Brain pericyte (primary cell): ENCODE data around the gene ZNF296.

Source experiments
- DNase-seq: peaks from one replicate; pipeline ENCODE4 v3.0.0-alpha.2; 2012; ENCODE audit warnings: low read depth, low spot score

Gene ZNF296

DNA sequence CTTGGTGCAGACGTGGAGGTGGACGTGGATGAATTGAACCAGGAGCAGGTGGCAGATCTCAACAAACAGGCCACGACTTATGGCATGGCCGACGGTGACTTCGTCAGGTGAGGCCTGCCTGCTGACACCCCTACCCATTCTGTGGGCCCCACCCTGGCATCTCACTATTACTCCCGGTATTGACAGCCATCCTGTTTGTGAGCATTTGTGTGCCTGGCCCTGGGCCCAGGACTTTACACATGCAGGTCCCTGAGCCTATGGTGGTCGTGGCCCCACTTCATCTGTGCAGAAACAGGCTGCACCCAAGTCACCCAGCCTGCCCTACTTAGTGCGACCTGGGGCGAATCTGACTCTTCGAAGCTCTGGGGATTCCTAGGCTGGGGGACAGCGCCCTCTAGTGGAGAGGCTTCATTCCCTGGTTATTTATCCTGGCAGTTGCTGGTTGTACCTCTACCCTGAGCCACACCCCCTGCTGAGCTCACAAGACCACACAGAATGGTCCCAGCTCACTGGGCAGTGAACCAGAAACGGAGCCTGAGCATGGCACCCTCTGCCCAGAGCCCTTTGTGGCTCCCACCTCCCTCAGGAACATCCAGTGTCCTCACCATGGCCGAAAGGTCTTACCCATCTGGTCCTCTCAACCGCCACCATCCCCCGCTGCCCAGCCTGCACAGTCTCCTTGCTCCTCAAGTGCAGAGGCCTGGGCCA, 16.9 kb downstream of the ZNF296 start:
- DNase-seq: peak; percentile 41

DNA sequence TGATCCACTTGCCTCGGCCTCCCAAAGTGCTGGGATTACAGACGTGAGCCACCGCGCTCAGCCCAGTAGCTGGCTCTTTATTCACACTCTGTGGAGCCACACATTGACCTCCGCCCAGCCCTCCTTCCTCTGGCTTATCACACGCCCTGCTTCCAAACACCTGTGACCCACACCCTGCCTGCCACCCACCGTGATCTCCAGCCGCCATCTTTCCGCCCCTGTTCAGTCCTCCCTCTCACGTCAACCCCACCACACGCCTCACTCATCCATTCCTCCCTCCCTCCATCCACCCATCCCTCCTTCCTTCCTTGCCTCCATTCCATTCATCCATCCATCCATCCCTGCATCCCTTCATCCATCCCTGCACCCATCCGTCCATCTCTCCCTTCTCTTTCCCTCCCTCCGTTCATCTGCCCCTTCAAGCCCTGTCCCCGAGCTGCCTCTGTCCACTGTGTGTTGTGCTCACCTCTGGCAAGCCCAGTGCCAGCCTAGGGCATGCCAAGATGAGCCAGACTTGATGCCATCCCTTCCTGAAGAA, 17.6 kb downstream of the ZNF296 start:
- DNase-seq: no peak

DNA sequence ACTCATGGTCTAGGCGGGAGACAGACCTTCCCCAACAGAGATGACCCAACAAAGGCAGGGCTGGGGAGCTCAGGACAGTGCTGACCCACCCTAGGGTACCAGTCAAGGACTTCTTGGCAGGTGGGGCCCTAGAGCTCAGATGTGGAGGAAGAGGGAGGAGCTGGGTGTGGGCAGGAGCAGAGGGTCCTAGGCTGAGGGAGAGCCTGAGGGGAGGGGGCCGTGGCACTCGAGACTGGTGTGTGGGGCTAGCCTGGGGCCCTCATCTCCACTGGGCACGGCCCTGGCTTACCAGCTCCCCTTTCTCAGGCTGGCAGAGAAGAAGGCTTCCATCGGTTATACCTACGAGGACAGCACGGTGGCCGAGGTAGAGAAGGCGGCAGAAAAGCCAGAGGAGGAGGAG, 18.8 kb downstream of the ZNF296 start:
- DNase-seq: no peak

DNA sequence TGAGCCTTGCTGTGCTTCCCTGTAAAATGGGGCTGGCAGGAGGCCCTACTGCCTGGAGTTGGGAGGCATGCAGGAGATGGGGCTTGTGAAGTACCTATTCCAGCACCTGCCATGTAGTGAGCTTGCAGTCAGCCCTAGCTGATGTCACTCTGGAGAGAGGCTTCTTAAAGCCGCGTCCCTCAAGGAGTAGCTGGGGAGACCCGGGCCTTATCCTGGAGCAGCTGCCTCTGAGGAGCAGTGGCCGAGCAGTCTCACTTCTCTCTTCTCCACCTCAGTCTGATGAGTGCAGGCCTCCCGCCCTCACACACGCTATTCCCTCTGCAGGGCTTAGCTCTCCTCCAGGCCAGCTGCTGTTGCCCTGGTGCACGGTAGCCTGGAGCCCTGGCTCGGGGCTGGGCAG, 19.4 kb downstream of the ZNF296 start:
- DNase-seq: no peak

DNA sequence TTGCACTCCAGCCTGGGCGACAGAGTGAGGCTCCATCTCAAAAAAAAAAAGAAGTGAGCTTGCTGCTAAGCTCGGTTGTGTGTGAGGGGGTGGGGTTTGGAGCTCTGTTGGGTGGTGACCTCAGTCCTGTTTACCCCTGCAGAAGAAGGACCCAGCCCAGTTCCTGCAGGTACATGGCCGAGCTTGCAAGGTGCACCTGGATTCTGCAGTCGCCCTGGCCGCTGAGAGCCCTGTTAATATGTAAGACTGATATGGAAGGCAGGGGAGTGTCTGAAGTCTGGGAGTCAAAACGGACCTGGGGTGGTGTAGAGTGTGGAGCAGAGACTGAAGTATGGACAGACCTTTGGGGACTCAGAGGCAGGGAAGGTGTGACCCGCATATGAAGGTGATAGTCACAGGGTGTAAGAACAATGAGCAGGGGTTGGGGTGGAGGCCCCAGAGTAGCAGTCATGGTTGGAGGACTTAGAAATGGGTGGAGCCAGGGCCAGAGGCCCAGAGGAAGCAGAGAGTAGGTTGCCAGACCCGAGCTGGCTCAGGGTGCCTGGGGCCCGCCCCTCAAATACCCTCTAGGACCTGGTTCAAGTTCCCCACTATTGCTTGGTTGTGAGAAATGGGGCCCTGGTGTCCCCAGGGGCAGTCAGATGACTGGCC, 24.2 kb downstream of the ZNF296 start:
- DNase-seq: no peak

DNA sequence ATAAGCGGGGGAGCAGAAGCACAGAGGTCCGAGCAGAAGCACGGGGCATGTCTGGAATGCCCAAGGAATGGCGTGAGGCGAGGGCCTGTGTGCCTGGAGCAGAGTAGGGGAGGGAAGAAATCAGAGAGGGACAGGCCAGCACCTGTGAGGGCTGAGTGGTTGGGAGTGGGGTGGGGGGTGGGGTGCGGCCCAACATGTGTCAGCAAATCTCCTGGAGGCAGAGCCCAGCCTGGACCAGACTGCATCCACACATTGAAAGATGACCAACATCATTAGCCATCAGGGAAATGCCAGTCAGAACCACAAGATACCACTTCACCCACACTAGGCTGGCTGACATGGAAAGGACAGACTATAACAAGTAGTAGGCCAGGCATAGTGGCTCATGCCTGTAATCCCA, 26.2 kb downstream of the ZNF296 start:
- DNase-seq: no peak

DNA sequence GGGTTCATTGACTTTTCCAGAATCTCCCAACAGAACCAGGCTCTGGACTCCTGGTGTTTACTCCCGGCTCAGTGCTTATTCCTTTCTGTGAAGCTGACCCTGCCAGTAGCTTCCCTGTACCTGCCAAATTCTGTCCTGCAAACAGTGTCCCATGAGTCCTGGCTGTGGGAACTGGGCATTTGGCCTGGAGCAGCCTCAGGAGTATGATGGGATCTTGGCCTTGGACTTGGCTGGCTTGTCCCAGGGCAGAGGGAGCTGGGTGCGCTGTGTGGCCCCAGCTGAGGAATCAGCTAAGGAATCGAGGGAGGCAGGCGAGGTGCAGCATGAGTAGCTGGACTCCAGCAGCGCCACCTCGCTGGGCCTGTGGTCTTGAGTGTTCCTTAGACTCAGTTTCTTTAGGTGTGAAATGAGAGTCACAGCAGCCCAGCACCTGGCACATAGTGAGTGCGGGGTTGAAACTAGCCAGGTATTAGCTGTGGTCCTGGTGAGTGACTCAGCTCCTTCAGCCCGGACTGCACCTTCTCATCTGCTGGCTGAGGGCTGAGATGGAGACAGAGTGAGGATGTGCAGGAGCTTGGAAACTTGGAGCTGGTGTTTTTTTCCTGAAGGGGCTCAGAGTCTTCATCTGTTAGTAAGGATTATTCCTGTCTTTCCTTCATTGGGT, 27.1 kb downstream of the ZNF296 start:
- DNase-seq: no peak

DNA sequence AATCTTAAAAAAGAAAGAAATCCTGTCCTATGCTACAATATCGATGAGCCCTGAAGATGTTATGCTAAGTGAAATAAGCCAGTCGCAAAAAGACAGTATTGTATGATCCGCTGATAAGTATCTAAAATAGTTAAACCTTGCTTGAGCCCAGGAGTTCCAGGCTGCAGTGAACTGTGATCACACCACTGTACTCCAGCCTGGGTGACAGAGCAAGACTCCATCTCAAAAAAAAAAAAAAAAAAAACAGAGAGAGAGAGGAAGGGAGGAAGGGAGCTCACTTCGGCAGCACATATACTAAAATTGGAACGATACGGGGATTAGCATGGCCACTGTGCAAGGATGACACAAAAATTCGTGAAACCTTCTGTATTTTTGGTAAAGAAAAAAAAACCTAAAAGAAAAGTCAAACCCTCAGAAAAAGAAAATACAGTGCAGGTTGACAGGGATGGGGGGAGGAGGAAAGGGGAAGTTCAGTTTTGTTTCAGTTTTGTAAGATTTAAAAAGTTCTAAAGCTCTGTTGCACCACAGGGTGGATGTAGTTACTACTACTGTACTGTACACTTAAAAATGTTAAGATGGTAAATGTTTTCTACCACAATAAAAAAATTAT, 29.0 kb downstream of the ZNF296 start:
- no peak for DNase-seq

DNA sequence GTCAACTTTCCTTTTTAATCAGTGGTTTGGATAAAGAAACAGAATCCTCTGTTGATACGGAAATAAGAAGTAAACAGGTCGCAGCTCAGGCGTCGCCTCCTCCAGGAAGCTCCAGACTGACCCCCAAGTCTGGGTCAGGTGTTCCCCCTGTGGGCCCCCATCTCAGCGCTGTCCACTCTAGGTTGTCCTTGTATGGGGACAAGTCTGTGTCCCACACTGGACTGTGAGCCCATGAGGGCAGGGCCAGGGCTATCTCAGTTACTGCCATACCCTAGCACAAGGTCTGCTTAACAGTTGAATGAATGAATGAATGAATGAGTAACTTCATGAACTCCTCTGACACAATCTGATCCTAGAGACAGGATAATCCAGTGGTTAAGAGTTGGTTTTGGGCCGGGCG, 29.9 kb downstream of the ZNF296 start:
- DNase-seq: no peak

DNA sequence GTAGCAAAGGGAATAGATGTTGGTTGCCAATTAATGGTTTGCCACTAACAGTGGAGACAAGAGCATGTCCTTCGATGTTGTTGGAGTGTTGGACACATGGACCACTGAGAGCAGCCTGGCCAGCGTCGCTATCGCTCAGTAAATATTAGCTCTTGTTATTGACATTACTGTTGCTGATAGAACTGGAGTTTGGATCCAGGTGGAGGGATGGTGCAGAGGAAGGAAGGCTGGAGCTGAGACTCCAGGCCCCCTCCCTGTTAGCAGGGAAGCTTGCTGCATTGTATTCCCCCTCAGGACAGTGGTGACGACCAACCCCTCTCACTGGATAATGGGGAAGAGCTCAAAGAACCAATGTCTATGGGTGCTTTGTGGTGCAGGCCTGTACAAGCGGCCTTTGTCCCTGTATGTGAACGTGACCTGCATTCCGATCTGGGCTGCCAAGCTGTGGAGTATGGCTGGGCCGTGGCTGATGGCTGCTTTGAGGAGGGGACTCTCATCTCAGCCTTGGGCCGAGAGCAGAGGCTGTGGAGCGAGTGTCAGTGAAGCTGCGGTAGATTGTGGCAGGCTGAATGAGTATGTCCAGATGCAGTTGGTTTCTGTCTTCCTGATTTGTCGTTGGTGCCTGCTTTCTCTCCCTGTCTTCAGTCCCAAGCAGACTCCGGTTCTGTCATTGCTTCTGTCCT, 30.5 kb downstream of the ZNF296 start:
- DNase-seq: no peak

DNA sequence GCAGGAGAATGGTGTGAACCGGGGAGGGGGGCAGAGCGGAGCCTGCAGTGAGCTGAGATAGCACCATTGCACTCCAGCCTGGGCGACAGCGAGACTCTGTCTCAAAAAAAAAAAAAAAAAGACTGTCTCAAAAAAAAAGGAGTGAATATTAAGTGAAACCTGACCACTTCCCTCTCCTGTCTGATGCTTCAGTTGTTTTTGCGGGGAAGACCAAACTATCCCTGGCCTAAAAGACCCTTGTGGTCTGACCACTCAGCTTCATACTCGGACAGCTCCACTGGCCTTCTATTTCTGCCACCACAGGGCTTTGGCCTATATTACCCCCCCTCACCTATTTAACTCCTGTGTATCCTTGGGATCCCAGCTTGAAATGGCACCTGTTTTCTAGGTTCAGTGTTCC, 35.2 kb downstream of the ZNF296 start:
- no peak for DNase-seq

DNA sequence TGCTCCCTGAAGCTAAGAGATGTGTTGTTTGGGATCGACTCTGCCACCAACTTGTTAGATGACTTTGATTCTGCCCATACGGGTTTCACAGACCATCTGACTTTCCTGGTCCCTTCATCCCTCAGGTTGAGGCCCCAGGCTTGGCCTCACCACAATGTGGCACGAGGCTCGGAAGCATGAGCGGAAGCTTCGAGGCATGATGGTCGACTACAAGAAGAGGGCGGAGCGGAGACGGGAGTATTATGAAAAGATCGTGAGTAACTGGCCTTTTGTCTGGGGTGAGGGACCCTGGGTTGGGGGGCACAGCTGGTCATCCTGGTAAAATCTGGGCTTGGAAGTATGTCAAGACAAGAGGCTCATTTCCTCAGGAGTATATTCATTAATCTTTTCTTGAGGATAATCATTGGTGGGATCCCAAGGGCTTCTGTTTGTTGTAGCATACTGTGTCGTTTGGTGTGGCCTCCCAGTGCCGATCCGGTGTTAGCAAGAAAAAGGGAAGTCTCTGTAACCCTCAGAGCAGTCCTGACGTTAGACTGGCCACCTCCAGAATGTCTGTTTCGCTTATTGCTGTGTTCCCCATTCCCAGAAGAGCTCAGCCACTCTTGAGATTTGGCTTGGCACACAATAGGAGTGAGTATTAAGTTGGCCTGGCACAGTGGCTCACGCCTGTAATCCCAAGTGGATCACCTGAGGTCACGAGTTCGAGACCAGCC, 36.1 kb downstream of the ZNF296 start:
- no peak for DNase-seq

DNA sequence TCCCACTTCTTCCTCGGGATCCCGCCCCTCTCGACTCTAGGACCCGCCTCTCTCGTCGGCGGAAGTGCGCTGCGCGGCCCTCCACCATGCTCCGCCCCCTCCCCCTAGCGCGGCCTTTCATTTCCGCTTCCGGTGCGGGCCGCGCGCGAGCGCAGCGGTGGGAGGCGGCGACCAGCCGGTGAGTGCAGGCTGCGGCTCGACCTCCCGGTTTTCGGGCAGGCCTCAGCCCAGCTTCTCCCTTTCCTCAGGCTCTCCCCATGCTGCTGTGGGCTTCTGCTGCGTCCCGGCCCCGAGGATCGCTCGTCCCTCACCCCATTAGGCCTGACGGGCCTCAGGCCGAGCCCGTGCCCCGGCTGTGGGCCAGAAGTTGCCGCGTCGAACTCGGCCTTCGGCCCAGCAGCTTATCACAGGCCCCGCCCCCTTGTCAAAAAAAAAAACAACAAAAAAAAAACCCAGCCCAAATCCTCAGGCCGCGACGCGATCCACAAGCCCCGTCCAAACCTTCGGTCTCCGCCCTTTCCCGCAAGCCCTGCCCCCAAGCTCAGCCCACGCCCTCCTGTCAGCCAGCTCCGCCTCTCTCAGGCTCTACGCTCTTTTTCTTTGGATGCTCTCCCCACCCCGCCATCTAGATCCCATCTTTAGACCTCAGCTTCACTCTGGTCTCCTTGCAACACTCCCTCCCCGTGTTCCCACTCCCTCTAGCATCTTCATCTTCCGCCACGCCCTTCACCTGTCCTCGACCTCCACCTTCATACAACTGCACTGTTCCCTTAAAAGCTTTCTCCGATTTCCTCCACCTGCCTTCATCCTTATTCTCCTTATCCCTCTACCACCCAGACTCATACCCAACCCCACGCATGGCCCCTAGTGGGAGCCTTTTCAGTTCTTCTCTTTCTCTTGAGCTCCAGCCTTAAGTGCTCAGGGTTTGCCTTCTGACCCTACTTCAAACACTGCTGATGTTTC, 37.1 kb downstream of the ZNF296 start, which contains the start of gene CLASRP:
TSS of gene CLASRP (plus strand) at position 115 of the 963 bp plus-strand sequence. CDS start 1,168 bp downstream, outside the sequence.
- DNase-seq: peak; percentile 55

DNA sequence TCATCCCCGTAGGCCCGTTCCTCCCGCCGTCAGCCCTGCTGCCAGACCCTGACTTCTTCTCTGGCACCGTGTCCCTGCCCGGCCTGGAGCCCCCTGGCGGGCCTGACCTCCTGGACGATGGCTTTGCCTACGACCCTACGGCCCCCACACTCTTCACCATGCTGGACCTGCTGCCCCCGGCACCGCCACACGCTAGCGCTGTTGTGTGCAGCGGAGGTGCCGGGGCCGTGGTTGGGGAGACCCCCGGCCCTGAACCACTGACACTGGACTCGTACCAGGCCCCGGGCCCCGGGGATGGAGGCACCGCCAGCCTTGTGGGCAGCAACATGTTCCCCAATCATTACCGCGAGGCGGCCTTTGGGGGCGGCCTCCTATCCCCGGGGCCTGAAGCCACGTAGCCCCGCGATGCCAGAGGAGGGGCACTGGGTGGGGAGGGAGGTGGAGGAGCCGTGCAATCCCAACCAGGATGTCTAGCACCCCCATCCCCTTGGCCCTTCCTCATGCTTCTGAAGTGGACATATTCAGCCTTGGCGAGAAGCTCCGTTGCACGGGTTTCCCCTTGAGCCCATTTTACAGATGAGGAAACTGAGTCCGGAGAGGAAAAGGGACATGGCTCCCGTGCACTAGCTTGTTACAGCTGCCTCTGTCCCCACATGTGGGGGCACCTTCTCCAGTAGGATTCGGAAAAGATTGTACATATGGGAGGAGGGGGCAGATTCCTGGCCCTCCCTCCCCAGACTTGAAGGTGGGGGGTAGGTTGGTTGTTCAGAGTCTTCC, 38.7 kb downstream of the ZNF296 start:
- no peak for DNase-seq

DNA sequence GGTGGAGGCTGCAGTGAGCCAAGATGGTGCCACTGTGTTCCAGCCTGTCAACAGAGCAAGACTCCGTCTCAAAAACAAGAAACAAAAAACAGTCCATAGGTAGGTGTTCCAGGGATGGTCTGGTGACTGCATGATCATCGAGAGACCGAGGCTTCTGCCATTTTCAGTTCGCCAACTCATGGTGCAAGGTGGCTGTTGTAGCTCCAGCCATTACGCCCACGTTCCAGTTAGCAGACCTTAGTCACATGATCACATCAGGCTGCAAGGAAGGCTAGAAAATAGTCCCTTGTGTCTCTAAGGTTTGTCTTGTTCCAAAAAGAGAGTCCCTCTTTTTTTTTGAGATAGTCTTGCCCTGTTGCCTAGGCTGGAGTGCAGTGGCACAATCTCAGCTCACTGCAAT, 40.5 kb downstream of the ZNF296 start:
- DNase-seq: no peak

DNA sequence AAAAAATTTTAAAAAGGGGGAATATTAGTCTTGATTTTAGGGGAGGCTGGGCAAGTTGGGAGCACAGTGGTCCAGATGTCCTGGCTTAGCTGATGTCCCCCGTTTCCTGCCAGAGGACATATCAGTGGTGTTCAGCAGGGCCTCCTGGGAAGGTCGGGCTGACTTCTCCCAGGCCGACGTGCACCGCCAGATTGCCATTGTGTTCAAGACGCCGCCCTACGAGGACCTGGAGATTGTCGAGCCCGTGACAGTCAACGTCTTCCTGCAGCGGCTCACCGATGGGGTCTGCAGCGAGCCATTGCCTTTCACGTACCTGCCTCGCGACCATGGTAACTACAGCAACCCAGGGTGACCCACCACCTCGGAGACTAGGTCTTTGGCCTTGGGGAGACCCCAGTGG, 43.9 kb downstream of the ZNF296 start:
- DNase-seq: no peak

DNA sequence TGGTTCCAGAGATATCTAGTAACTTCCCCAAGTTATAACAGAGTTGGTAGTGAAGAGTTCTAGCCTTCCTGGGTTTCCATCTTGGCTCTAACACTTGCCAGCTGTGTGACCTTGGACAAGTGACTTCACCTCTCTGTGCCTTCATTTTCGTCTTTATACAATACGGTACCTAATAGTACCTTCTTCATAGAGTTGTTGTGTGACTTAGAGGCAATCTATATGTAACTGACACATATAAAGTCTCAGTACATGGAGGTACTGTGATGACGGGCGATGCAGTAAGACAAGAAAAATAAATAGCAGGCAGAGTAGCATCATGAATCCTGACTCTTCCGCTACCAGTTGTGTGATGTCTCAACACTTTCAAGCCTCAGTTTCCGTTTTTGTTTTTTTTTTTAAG, 45.5 kb downstream of the ZNF296 start:
- no peak for DNase-seq

DNA sequence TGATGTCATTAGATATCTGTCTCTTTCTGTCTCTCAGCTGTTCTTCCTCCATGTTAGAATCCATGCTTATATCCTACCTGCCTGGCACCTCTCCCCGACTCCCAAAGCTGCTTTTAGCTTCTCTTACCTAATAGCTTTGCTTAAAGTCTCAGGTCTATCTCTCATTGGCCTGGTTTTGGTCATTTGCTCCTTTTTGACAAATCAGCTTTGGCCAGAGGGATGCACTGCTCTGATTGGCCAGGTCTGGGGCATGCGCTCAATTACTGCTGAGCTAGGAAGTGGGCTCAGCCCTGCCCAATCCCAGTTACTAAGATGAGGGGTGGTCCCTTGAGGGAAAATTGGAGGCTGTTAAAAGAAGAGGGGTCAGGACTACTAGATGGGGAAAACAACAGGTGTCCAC, 48.9 kb downstream of the ZNF296 start:
- no peak for DNase-seq

DNA sequence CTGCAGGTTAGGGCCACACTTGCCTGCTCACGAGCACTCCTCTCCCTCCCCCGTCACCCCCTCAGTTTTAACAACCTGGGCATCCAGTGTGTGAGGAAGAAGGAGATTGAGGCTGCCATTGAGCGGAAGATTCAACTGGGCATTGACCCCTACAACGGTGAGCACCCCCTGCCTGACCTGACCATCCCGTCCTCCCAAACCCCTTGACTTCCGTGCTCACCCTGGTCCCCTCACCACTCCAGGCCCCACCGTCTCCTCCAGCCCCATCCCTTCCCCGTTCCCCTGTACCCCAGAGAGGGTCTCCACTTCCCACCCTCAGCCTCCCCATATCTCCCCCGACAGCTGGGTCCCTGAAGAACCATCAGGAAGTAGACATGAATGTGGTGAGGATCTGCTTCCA, 51.0 kb downstream of the ZNF296 start:
- no peak for DNase-seq
